CD14-positive monocyte (primary cell): ENCODE results near the gene ZNF224. TPM values are rescaled to one million over a fixed set of nuclear protein-coding genes. Genes with fewer than 3 reads are reported as not detected.

Experiments used
- DNase-seq, 3 donors: peaks; one replicate each; pipeline ENCODE4 v3.0.0-alpha.2; 2011 to 2022
- H2AFZ ChIP-seq: 2 replicates; pipeline ENCODE4 v1.6.0; 2012; ENCODE audit warnings: mild to moderate bottlenecking, low read depth, low read length, inconsistent platforms; ENCODE audit not compliant: insufficient read depth, poor library complexity, severe bottlenecking
- H3K27ac ChIP-seq, 2 donors: 1 replicate in 1 of 2; 2 replicates in 1 of 2; pipeline ENCODE4 v1.5.1; 2012 to 2013; ENCODE audit warnings: low read length in 2 of 2, control low read depth in 1 of 2, inconsistent platforms in 1 of 2, low read depth in 1 of 2, mild to moderate bottlenecking in 1 of 2
- H3K27me3 ChIP-seq, 2 donors: one replicate each; pipeline versions ENCODE4 v1.6.0 to v1.6.1; 2011 to 2013; ENCODE audit warnings: low read length in 2 of 2; ENCODE audit not compliant: control insufficient read depth in 2 of 2, insufficient read depth in 2 of 2
- H3K36me3 ChIP-seq, 2 donors: replicated peaks in 1 of 2; 1 replicate in 1 of 2; 2 replicates in 1 of 2; pipeline versions ENCODE4 v1.5.1 to v1.6.1; 2012 to 2013; ENCODE audit warnings: low read length in 2 of 2, control low read depth in 1 of 2, inconsistent platforms in 1 of 2, mild to moderate bottlenecking in 1 of 2; ENCODE audit not compliant: insufficient read depth in 2 of 2, control insufficient read depth in 1 of 2
- H3K4me1 ChIP-seq, 2 donors: 1 replicate in 1 of 2; 2 replicates in 1 of 2; pipeline versions ENCODE4 v1.5.1 to v1.6.1; 2012 to 2013; ENCODE audit warnings: low read length in 2 of 2, control low read depth in 1 of 2, inconsistent platforms in 1 of 2, mild to moderate bottlenecking in 1 of 2, moderate library complexity in 1 of 2; ENCODE audit not compliant: insufficient read depth in 2 of 2, control insufficient read depth in 1 of 2
- H3K4me2 ChIP-seq: replicated peaks from 2 replicates; pipeline ENCODE3; 2012; ENCODE audit warnings: low read length, moderate library complexity, mild to moderate bottlenecking; ENCODE audit not compliant: poor library complexity, severe bottlenecking; ENCODE audit errors: extremely low read depth
- H3K4me3 ChIP-seq, 3 experiments: fragments of 200-600 bp in 1 of 3; sonication (generic) in 1 of 3; replicated peaks in 1 of 3; 1 replicate in 2 of 3; 2 replicates in 1 of 3; pipeline ENCODE4 v1.5.1; 2011 to 2013; ENCODE audit warnings: low read length in 3 of 3, mild to moderate bottlenecking in 3 of 3, control low read depth in 2 of 3, low read depth in 2 of 3, inconsistent platforms in 1 of 3, moderate library complexity in 1 of 3
- H3K79me2 ChIP-seq: 2 replicates; pipeline ENCODE4 v1.6.0; 2012; ENCODE audit warnings: mild to moderate bottlenecking, control low read depth, inconsistent platforms, low read length, moderate library complexity; ENCODE audit not compliant: insufficient read depth
- H3K9ac ChIP-seq: 2 replicates; pipeline ENCODE4 v1.6.0; 2017; ENCODE audit warnings: low read length, mild to moderate bottlenecking; ENCODE audit not compliant: insufficient read depth, poor library complexity, severe bottlenecking
- H3K9me3 ChIP-seq, 2 donors: replicated peaks in 1 of 2; 1 replicate in 1 of 2; 2 replicates in 1 of 2; pipeline versions ENCODE4 v1.5.1 to v1.6.1; 2012 to 2013; ENCODE audit warnings: low read length in 2 of 2, control low read depth in 1 of 2; ENCODE audit not compliant: control insufficient read depth in 1 of 2, insufficient read depth in 1 of 2
- H4K20me1 ChIP-seq: 2 replicates; pipeline ENCODE4 v1.6.0; 2012; ENCODE audit warnings: mild to moderate bottlenecking, low read length, control low read depth, moderate library complexity; ENCODE audit not compliant: insufficient read depth
- H3K27ac Mint-ChIP-seq, 7 donors: one replicate each; pipeline ENCODE4 v1.8.0; 2020; ENCODE audit warnings: mild to moderate bottlenecking in 7 of 7, mixed read lengths in 7 of 7, moderate library complexity in 6 of 7, inconsistent platforms in 2 of 7
- H3K27me3 Mint-ChIP-seq, 3 donors: one replicate each; pipeline ENCODE4 v1.8.0; 2021 to 2022; ENCODE audit warnings: low read depth in 3 of 3, mild to moderate bottlenecking in 3 of 3, mixed read lengths in 3 of 3, moderate library complexity in 3 of 3, inconsistent platforms in 1 of 3
- H3K36me3 Mint-ChIP-seq, 2 donors: one replicate each; pipeline ENCODE4 v1.8.0; 2020; ENCODE audit warnings: mixed read lengths in 2 of 2, inconsistent platforms in 1 of 2, mild to moderate bottlenecking in 1 of 2
- H3K4me1 Mint-ChIP-seq: one replicate; pipeline ENCODE4 v1.8.0; 2020; ENCODE audit warnings: mild to moderate bottlenecking, mixed read lengths
- H3K4me3 Mint-ChIP-seq, 2 donors: one replicate each; pipeline ENCODE4 v1.8.0; 2020; ENCODE audit warnings: mild to moderate bottlenecking in 2 of 2, mixed read lengths in 2 of 2, moderate library complexity in 1 of 2
- H3K9me3 Mint-ChIP-seq, 7 donors: one replicate each; pipeline ENCODE4 v1.8.0; 2020 to 2022; ENCODE audit warnings: mixed read lengths in 7 of 7, mild to moderate bottlenecking in 6 of 7, moderate library complexity in 6 of 7, inconsistent platforms in 2 of 7
- WGBS: methylation state at CpG from one replicate; pipeline ENCODE4 v1.1.5; 2013; ENCODE audit warnings: missing lambda C conversion rate; ENCODE audit not compliant: insufficient coverage; 5-methylcytosine and 5-hydroxymethylcytosine counted together
- intact Hi-C, 2 donors: fragments of 100-400 bp; cut with micrococcal nuclease; formaldehyde crosslinking; loops; one replicate each; pipeline versions ENCODE4 v1.15.0 to v1.15.1; 2023
- polyA plus RNA-seq, 3 donors: library from polyadenylated mRNA; depleted of rRNA in 1 of 3; unstranded in 2 of 3; stranded (reverse) in 1 of 3; fragments of 300-500 nt in 2 of 3; fragments of >200 nt in 1 of 3; fragmentation: Illumina TruSeq in 2 of 3; gene quantifications; 1 replicate in 2 of 3; 2 replicates in 1 of 3; pipeline ENCODE4 v1.2.3, GENCODE V29; 2012 to 2021
- TF ChIP-seq, protein P1 (sequence below): fragments of 200-600 bp; IDR thresholded peaks from one replicate; pipeline ENCODE4 v1.8.0; 2022; ENCODE audit warnings: antibody characterized with exemption, mild to moderate bottlenecking

The ZNF224 gene
- polyA plus RNA-seq, 3 donors: 2.9 to 30.1 (median 3.5) TPM

DNA sequence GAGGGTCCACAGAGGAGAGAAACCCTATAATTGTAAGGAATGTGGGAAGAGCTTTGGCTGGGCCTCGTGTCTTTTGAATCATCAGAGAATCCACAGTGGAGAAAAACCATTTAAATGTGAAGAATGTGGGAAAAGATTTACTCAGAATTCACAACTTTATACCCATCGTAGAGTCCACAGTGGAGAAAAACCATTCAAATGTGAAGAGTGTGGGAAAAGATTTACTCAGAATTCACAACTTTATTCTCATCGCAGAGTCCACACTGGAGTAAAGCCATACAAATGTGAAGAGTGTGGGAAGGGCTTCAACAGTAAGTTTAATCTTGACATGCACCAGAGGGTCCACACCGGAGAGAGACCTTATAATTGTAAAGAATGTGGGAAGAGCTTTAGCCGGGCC lies 37.8 kb downstream of the ZNF224 start:
- no peaks in the 10 kb centered on the region for H3K4me1 Mint-ChIP-seq
- H3K36me3 ChIP-seq: peaks cover 27 to 55% of the 10 kb centered on the region in 2 donors
- no peak overlapping the region for H2AFZ ChIP-seq
- H3K9me3 Mint-ChIP-seq: peaks cover 21 to 55% (median 45%) of the 10 kb centered on the region in 7 donors
- no peaks in the 10 kb centered on the region for H3K79me2 ChIP-seq
- TF ChIP-seq, protein P1, sequence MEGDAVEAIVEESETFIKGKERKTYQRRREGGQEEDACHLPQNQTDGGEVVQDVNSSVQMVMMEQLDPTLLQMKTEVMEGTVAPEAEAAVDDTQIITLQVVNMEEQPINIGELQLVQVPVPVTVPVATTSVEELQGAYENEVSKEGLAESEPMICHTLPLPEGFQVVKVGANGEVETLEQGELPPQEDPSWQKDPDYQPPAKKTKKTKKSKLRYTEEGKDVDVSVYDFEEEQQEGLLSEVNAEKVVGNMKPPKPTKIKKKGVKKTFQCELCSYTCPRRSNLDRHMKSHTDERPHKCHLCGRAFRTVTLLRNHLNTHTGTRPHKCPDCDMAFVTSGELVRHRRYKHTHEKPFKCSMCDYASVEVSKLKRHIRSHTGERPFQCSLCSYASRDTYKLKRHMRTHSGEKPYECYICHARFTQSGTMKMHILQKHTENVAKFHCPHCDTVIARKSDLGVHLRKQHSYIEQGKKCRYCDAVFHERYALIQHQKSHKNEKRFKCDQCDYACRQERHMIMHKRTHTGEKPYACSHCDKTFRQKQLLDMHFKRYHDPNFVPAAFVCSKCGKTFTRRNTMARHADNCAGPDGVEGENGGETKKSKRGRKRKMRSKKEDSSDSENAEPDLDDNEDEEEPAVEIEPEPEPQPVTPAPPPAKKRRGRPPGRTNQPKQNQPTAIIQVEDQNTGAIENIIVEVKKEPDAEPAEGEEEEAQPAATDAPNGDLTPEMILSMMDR: no peak
- peaks cover 34 to 95% of the 10 kb centered on the region in 2 donors for H3K9me3 ChIP-seq
- WGBS: no CpG with 5 or more reads among the region's 5 CpGs
- no peak overlapping the region for H3K27ac Mint-ChIP-seq
- H3K36me3 Mint-ChIP-seq: peaks cover 27 to 34% of the 10 kb centered on the region in 2 donors
- H3K4me3 Mint-ChIP-seq: no peak overlapping the region
- intact Hi-C loops: no loop called here
- H4K20me1 ChIP-seq: no peaks in the 10 kb centered on the region
- DNase-seq: no peak
- H3K4me3 ChIP-seq: peak overlapping the region in 1 of 3 experiments; percentile 12
- H3K27me3 Mint-ChIP-seq: peaks cover 0 to 4% (median 0%) of the 10 kb centered on the region in 3 donors
- no peak overlapping the region for H3K9ac ChIP-seq
- H3K4me1 ChIP-seq: no peaks in the 10 kb centered on the region
- H3K27ac ChIP-seq: no peak overlapping the region
- no peaks in the 10 kb centered on the region for H3K27me3 ChIP-seq
- H3K4me2 ChIP-seq: no peak overlapping the region

DNA sequence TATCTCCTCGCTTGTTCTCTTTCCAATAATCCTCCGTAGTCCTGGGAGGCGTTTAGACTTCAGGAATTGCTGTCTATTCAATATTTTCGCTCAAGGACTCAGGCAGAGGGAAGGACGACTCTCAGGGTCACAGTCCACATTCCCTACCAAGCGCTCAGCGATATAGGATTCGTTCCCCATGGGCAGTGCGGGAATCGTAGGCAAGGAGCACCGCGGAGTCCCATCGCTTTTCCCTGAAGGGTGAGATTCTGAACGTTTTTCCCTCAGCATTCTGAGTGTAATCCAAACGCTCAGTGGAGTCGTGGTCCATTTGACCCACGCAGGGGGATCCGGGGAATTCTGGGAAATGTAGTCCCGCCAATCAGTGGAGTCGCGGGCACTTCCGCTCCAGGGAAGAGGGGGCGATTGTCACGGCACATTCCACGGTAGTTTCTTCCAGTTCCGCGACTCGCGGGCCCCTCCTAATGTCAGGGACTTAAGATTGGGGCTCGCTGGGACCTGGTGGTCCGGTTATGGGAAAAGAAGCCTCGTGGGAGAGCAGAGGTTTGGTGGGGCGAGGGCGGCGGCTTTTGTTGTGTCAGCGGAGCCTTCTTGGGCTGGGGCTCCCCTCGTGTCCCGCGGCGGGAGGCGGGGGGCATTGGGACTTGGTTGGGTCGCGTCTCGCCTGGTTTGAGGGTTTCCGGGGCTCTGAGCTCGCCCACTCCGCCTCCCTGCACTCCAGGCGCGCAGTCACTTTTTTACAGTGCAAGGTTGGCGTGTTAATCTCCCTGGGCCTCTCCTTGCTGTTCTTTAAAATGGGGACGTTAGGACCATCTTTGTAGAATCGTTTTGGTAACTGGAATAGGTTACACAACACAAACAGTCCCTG lies 47.3 kb downstream of the ZNF224 start, which contains the start of gene ZNF234:
Gene ZNF234 (plus strand): TSS at position 364 of the 868 bp plus-strand sequence. CDS start 3,079 bp downstream, outside the sequence.
- Histone ChIP-seq H3K9ac (peak within 1 kb of the TSS; percentile 77), H2AFZ (peak within 1 kb of the TSS; percentile 98), H3K36me3 (peaks cover 11 to 26% of the 10 kb centered on the region in 2 donors), H3K27me3 (no peaks in the 10 kb centered on the region), H3K9me3 (peaks cover 0 to 2% of the 10 kb centered on the region in 2 donors), H3K4me2 (peak within 1 kb of the TSS; percentile 86), H3K4me3 (peak within 1 kb of the TSS; percentile 71 to 97 (median 81)), H3K27ac (peak within 1 kb of the TSS in 1 of 2 donors; percentile 67), H3K79me2 (peaks cover 5% of the 10 kb centered on the region), H4K20me1 (no peaks in the 10 kb centered on the region), H3K4me1 (peaks cover 13 to 17% of the 10 kb centered on the region in 2 donors)
- Mint-ChIP-seq H3K4me3 (peak within 1 kb of the TSS; percentile 98 to 99), H3K27ac (peak within 1 kb of the TSS; percentile 63 to 93 (median 90)), H3K36me3 (peaks cover 23 to 25% of the 10 kb centered on the region in 2 donors), H3K9me3 (peaks cover 0 to 15% (median 11%) of the 10 kb centered on the region in 7 donors), H3K27me3 (peaks cover 0 to 4% (median 2%) of the 10 kb centered on the region in 3 donors), H3K4me1 (peaks cover 17% of the 10 kb centered on the region)
- intact Hi-C loops: loop anchor here in 1 of 2 donors (2.0 kb wide), 1 partner anchor 29 kb away; the partner anchor contains the start of gene ZNF225
- under 1% methylated on average over 43 of the region's 52 CpGs for WGBS
- TF ChIP-seq, protein P1: no peak
- peak; percentile 41 to 69 (median 63) for DNase-seq
